Ecto neural progenitor cell (in vitro differentiated cells): ENCODE results near the gene ZEB2.

Experiments
- DNase-seq: peaks from one replicate; pipeline ENCODE4 v3.0.0-alpha.2; 2018; ENCODE audit warnings: low spot score

ZEB2 gene

DNA sequence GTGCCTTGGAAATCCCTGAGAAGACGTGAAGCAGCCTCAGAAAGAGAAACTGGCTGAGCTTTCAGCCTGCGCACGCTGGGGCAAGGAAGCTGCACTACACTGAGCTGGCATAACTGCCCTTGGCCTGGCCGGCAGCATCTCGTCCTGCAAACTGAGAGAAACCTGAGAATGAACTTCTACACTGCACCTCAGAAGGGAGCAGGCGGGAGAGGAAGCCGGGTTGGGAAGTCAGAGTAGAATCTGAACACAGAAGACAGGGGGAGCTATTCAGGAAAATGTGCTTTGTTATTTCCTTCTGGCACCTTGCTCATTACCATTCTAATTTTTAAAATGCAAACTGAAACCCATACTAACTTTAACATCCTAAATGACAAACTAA, 70.9 kb downstream of the ZEB2 start:
- no peak for DNase-seq

DNA sequence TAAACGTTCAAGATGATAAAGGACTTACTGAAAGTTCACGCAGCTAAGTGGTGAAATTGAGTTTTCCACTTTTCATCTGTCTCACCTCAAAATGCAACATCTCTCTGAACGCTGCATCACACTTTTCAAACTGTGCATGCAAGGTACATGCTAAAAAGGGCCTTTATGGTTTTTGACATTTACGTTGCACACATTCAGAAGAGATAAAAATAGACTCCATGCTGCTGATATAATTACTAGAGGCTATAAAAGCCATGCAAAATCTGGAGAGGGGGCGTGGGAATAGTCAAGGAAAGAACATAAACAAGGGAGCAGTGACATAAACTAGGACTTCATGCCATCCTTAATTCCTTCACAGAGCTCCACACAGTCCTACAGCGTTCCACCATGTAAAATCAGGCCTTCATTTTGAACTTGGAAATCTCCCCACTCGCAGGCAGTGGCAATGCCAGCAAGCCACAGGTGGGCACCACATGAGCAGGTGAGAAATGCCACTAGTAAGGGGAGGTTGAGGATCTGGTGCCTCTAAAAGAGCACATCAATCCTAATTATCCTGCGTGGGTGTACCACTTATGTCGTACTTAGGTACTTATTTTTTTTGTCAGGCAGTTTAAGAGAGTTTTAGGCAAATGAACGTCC, 71.4 kb downstream of the ZEB2 start:
- no peak for DNase-seq

DNA sequence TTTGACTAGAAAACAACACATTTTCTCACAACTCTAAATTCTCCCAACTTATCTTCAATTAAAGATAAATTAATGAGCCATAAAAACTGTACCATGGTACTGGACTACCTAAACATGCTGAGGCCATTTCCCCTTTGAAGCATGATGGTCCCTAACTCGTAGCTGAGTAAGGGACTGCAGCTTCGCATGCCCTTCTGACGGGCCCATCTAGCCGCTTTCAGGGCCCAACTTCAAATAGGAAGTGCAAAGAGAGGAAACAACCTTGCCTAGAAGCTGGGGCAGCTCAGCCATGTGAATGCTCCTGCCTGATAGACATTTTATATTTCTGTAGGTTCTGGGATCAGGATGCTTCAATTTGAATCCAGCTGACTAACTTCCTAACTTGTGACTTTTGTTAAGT, 72.4 kb downstream of the ZEB2 start:
- DNase-seq = no peak

DNA sequence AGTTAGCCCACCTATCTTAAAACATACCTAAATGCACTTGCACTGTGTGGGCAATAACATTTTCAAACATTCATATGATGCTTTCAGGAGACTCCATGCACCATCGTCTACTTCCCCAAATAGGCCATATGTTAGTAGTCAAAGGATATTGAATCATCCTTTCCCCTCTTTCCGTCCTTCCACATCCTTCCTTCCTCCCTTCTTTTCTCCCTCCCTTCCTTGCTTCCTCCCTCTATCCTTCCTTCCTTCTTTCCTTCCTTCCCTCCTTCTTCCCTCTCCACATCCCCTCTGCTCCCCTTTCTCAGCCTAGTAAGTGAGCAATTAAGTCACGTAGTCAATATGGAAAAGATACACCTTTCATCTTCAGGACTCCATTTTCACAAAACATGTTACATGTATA, 73.8 kb downstream of the ZEB2 start:
- no peak for DNase-seq

DNA sequence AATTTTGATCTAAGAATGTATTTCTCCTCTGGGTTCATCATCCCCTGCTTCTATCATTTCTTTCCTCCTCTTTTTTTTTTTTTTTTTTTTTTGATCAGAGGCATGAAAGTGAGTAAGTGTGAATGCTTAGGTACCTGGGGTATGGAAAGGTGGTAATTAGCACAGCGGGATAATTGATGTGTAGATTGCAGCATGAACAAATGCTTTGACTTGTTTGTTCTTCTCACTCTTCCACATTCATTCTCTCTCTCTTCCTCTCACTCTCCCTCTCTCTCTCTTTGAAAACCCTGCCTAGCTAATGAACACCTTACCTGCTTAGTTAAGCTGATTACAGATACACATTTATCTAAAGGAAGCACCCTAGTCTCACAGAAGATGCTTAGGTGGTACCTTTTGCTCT, 74.7 kb downstream of the ZEB2 start:
- no peak for DNase-seq

DNA sequence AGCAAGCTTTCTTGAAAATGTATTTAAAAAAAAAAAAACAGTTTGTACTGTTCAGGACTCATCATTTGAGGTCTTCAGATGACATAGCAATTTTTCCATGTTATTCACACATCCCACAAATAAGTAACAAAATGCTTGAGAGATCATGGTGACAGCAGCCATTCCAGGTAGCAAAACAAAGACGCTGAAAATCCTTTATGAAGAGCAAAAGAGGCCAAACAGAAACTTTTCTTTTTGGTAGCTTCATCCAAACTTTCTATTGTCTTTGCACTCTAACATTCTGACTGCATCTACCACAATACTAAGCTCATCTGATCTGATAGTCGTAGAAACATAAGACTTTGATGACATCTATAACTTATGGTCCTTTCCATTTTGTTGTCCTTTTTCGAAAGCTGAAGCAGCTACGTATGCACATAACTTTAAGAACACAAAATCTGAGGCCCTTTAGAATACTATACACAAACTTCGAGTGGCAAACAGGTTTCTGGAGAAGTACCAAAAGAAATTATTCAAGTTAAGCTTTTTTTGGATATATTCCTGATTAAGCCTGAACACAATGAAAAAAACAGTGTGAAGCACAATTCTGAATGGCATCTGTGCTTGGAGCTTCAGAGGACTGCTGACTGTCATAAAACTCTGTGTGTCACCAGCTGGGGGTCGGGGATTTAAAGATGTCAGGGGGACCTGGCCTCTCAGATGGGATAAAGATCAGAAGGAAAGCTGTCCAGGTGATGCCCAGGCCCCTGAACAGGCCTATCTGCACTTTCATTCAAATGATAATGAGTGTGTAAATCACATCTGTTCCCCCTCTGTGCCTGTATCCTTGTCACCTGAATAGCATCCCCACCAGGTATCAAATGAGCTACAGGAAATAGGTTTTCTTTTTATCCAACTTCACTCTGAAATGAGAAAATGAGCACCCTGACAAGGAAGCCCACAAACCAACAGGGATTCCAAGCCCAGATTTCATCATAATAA, 75.8 kb downstream of the ZEB2 start:
- no peak for DNase-seq

- DNase-seq = no peak
Observed at GRCh38 chr2:144441711-144442141, 78.2 kb downstream of the ZEB2 start.

DNA sequence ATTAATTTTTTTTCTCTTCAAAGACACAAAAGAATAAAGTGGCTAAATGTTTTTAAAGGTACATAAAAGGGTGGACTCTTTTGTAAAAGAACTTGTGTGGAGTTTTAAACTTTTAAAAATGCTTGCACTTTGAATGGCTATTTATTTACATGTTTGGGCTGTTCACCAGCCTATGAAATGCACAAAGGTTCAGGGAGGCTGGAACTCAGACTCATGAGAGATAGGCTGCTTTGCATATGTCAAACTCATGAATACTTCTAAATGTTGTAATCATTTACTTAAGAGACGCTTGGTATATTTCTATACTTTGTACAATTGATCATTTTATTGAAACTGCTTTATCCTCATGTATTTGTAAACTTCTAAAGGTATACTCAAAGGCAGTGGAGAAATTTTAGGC, 79.9 kb downstream of the ZEB2 start:
- DNase-seq = no peak

GRCh38 chr2:144438801-144439631, 80.9 kb downstream of the ZEB2 start:
- no peak for DNase-seq

- DNase-seq = no peak
Observed at GRCh38 chr2:144437636-144438035, 82.3 kb downstream of the ZEB2 start.

DNA sequence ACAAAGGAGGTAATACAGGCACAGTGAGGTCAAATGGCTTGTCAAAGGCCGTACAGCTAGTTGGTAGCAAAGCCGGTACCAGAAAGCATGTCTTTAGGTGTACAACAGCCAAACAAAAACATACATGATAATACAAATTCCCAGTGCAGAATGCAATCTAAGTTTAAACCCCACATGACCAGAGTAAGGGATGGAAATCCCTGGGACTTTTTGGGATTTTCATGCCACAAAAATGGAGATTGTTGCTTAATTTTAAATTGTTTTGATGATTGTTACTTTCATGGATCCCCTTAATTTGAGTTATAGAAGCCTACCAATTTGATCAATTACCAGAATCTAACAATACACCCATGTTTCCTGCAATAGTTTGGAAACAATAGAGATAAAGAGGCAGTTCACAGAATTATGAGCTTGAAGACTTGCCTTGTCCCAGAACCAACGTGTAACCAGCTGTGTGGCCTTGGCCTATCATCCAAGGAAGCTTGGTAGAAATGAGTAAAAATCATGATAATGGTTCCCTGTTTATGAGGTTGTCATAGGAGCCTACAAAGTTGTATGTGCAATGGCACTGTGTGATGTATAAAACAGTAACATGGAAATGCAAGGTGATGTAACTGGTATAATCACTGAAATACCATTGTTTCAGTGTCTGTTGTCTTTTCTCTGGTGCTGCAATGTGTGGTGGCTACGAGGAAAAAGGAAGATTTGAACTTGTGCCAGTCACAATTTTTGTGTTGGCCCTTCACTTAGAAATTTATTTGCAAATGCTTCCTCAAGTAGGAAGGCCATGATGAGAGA, 85.3 kb downstream of the ZEB2 start:
- no peak for DNase-seq

GRCh38 chr2:144432921-144433320, 87.0 kb downstream of the ZEB2 start:
- no peak for DNase-seq

DNA sequence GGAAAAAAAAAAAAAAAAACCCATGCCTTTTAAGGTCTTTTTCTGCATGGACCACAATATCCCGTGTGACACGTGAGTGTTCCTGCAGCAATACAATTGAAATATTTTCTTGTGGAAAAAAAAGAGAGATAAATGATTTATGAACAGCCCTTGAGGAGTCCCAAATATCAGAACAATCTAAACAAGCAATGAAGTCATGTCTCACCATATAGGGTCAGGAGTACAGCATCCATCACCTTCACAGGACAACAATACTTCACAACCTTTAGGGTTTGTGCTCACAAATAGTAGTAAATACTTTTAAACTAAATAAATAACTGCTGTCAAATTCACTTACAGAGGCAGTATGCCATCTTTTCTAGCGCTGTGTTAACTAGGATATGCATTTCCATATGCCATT, 87.9 kb downstream of the ZEB2 start:
- DNase-seq = no peak

DNA sequence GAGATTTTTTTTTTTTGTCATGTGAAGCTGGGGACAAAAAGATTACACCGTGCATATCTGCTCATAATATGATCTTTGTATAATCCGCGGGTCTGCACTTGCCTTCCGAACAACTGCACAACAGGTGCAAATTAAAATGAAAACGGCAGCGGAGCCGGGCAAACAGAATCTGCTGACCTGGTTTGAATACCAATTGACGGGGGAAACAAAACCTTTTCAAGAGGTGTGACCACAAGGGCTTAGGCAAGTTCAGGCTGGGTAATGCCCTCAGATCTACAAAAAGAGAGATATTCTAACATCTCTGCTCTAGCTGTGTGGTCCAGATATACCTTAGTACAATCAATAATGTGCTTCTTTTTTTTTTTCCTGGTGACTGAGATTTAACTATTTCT, 88.5 kb downstream of the ZEB2 start:
- no peak for DNase-seq

GRCh38 chr2:144430722-144431391, 89.1 kb downstream of the ZEB2 start:
- DNase-seq = no peak

- DNase-seq = no peak
Observed at GRCh38 chr2:144429396-144430112, 90.4 kb downstream of the ZEB2 start.

- DNase-seq = no peak
Observed at GRCh38 chr2:144426981-144427479, 92.9 kb downstream of the ZEB2 start.

DNA sequence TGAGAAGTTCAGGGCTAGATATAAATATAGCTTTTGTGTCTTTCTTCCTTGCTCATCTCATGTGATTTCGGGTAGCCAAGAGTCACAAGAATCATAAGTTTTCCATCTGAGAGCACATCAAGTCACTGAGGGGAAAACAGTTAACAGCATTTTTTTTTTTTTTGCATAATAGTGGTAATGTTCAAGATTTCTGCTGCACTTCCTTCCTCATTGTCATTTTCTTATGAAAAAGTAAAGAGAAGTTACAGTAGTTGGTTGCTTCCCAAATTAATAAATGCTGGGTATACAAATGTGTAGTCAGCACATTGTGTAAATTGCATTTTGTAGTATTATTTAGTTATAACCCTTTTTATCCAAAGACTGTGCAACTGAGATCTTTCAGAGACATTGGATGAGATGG, 93.6 kb downstream of the ZEB2 start:
- no peak for DNase-seq

DNA sequence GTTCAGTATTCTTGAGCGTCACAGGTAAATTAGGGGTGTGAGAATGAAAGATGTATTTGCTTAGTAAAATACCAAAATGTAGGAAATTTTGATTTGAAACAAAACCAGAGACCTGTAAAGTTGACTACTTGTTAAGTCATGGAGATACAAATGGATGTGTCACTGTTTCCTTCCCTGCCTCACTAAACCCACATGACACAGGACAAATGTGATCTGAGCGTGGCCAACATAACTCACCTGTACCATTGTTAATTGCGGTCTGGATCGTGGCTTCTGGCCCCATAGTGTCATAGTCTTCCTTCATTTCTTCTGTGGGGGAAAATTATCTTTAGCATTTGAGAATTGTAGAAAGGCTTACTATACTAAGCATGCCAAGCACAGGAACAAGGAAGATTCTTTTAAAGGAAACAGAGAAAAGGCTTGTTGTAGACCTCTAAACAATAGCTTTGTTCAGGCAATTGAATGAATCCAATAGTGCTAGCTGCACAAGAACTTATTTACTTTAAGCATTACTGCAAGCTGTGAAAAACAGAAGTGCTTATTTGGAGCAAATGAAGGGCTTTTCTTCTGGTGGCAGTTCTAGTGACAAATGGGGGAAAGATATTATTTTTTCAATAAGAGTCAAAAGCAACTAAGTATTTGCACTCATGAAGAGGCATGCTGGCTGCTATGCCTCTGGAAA, 95.2 kb downstream of the ZEB2 start:
- no peak for DNase-seq
